Effector memory CD4-positive, alpha-beta T cell (primary cell): ENCODE results near the gene HIPK1.

ENCODE experiments used
- DNase-seq, 3 donors: peaks; one replicate each; pipeline ENCODE4 v3.0.0-alpha.2; 2020
- H3K27ac ChIP-seq: 2 replicates; pipeline ENCODE4 v1.7.0; 2013; ENCODE audit warnings: mild to moderate bottlenecking, low read length, moderate library complexity; ENCODE audit not compliant: insufficient read depth, poor library complexity, severe bottlenecking
- H3K27me3 ChIP-seq: replicated peaks from 2 replicates; pipeline ENCODE4 v1.7.0; 2013; ENCODE audit warnings: mild to moderate bottlenecking, low read length; ENCODE audit not compliant: insufficient read depth, control insufficient read depth, poor library complexity, severe bottlenecking
- H3K36me3 ChIP-seq: 2 replicates; pipeline ENCODE4 v1.7.0; 2013; ENCODE audit warnings: mild to moderate bottlenecking, low read length, moderate library complexity; ENCODE audit not compliant: control insufficient read depth, insufficient read depth
- H3K4me1 ChIP-seq: 2 replicates; pipeline ENCODE4 v1.7.0; 2013; ENCODE audit warnings: low read length, mild to moderate bottlenecking; ENCODE audit not compliant: control insufficient read depth, insufficient read depth, poor library complexity, severe bottlenecking
- H3K4me3 ChIP-seq: 2 replicates; pipeline ENCODE4 v1.7.0; 2013; ENCODE audit warnings: low read length, low read depth, mild to moderate bottlenecking; ENCODE audit not compliant: insufficient read depth, poor library complexity, severe bottlenecking
- H3K9me3 ChIP-seq: 2 replicates; pipeline ENCODE4 v1.7.0; 2013; ENCODE audit warnings: mild to moderate bottlenecking, low read length, moderate library complexity; ENCODE audit not compliant: control insufficient read depth

The HIPK1 gene

GRCh38 chr1:113957984-113958383 lies 28.9 kb downstream of the HIPK1 start:
- Histone ChIP-seq H3K36me3 (peaks cover 68% of the 10 kb centered on the region), H3K4me3 (no peak overlapping the region), H3K27ac (no peak overlapping the region), H3K9me3 (no peaks in the 10 kb centered on the region), H3K4me1 (no peaks in the 10 kb centered on the region), H3K27me3 (no peaks in the 10 kb centered on the region)
- DNase-seq = no peak

DNA sequence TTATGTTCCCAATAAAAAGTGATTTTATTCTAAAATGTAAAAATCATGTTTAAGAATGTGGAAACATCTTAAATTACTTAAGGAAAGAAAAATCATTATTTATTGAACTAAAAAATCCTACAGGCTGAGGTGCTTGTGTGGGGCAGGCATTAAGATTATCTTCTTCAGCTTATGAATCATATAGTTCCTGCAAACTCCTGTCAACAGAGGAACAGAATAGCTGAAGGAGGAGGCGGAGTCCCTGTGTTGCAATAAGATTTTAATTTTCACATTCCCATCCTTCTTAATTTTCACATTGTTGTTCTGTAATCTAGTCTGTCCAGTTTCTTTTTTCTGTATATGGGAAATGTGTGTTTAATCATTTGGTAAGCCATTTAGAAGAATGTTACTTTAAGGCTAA lies 29.6 kb downstream of the HIPK1 start:
- no peaks in the 10 kb centered on the region for H3K9me3 ChIP-seq
- H3K36me3 ChIP-seq = peaks cover 74% of the 10 kb centered on the region
- no peak overlapping the region for H3K27ac ChIP-seq
- no peak overlapping the region for H3K4me3 ChIP-seq
- H3K27me3 ChIP-seq = no peaks in the 10 kb centered on the region
- DNase-seq = no peak
- H3K4me1 ChIP-seq = no peaks in the 10 kb centered on the region

GRCh38 chr1:113963281-113963906 lies 34.3 kb downstream of the HIPK1 start:
- peaks cover 76% of the 10 kb centered on the region for H3K36me3 ChIP-seq
- no peaks in the 10 kb centered on the region for H3K9me3 ChIP-seq
- no peak overlapping the region for H3K27ac ChIP-seq
- DNase-seq = no peak
- H3K4me1 ChIP-seq = no peaks in the 10 kb centered on the region
- H3K27me3 ChIP-seq = no peaks in the 10 kb centered on the region
- no peak overlapping the region for H3K4me3 ChIP-seq

DNA sequence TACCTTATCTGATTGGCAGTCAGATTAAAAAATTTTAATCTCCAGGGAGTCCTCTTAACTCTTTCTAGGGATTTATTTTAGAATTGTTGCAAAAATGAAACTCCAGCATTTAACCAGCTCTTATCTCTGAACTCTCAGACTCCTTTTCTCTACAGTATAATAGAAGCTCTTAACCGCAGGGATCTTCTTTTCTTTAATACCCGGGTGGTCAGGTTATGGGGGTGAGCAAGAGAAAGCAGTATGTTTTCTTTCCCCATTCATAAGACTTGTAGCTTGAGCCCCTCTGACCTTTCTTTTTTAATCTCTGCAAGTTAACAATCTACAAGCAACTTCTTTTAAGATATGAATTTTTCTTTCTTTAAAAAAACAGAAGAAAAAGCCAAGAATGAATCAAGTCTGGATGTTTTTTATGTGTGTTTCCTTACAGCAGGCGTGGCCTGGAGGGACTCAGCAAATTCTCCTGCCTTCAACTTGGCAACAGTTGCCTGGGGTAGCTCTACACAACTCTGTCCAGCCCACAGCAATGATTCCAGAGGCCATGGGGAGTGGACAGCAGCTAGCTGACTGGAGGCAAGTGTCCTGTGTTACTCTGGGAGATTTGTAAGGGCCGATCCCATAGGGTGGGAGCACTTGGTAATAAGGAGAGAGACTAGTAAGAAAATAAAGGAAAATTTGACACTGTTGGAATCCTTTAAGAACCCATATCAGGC lies 36.7 kb downstream of the HIPK1 start:
- Histone ChIP-seq H3K36me3 (peaks cover 84% of the 10 kb centered on the region), H3K4me1 (no peaks in the 10 kb centered on the region), H3K9me3 (no peaks in the 10 kb centered on the region), H3K27me3 (no peaks in the 10 kb centered on the region), H3K27ac (no peak overlapping the region), H3K4me3 (no peak overlapping the region)
- DNase-seq = no peak

DNA sequence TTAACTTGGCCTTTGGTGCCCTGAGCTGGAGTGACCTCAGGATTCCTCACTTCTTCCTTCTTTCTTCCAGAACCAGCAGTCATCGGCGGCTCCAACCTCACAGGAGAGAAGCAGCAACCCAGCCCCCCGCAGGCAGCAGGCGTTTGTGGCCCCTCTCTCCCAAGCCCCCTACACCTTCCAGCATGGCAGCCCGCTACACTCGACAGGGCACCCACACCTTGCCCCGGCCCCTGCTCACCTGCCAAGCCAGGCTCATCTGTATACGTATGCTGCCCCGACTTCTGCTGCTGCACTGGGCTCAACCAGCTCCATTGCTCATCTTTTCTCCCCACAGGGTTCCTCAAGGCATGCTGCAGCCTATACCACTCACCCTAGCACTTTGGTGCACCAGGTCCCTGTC lies 43.8 kb downstream of the HIPK1 start:
- Histone ChIP-seq H3K27ac (no peak overlapping the region), H3K27me3 (no peaks in the 10 kb centered on the region), H3K4me3 (no peak overlapping the region), H3K9me3 (no peaks in the 10 kb centered on the region), H3K4me1 (no peaks in the 10 kb centered on the region), H3K36me3 (peaks cover 67% of the 10 kb centered on the region)
- no peak for DNase-seq

GRCh38 chr1:113975211-113975895 lies 46.2 kb downstream of the HIPK1 start:
- Histone ChIP-seq H3K36me3 (peaks cover 43% of the 10 kb centered on the region), H3K4me3 (no peak overlapping the region), H3K27ac (no peak overlapping the region), H3K4me1 (no peaks in the 10 kb centered on the region), H3K27me3 (no peaks in the 10 kb centered on the region), H3K9me3 (no peaks in the 10 kb centered on the region)
- DNase-seq = no peak

GRCh38 chr1:113976609-113977278 lies 47.6 kb downstream of the HIPK1 start:
- Histone ChIP-seq H3K27ac (no peak overlapping the region), H3K9me3 (no peaks in the 10 kb centered on the region), H3K36me3 (peaks cover 31% of the 10 kb centered on the region), H3K27me3 (no peaks in the 10 kb centered on the region), H3K4me1 (no peaks in the 10 kb centered on the region), H3K4me3 (no peak overlapping the region)
- DNase-seq = no peak

GRCh38 chr1:113977906-113978305 lies 48.8 kb downstream of the HIPK1 start:
- Histone ChIP-seq H3K36me3 (peaks cover 20% of the 10 kb centered on the region), H3K9me3 (no peaks in the 10 kb centered on the region), H3K4me1 (no peaks in the 10 kb centered on the region), H3K27ac (no peak overlapping the region), H3K4me3 (no peak overlapping the region), H3K27me3 (no peaks in the 10 kb centered on the region)
- no peak for DNase-seq

- no peak within 1 kb of the TSS for H3K4me3 ChIP-seq
- DNase-seq = peak in 1 of 3 donors; percentile 20
- no peak within 1 kb of the TSS for H3K27ac ChIP-seq
- no peaks in the 10 kb centered on the region for H3K4me1 ChIP-seq
- H3K36me3 ChIP-seq = peaks cover 9% of the 10 kb centered on the region
- H3K27me3 ChIP-seq = no peaks in the 10 kb centered on the region
- no peaks in the 10 kb centered on the region for H3K9me3 ChIP-seq
Observed at GRCh38 chr1:113978863-113979702, 50.0 kb downstream of the HIPK1 start, which contains the start of gene OLFML3. Gene OLFML3, plus strand, starts transcription at chr1:113979474. Its CDS starts 43 bp downstream, at chr1:113979517.
